Activated CD4-positive, alpha-beta T cell treated with anti-CD3 and anti-CD28 coated beads for 24 hours (primary cell): Measurements from ENCODE around the gene PLP1.

Experiments
- DNase-seq, 2 donors: peaks; one replicate each; pipeline ENCODE4 v3.0.0-alpha.2; 2020; ENCODE audit warnings: low read depth in 2 of 2

The PLP1 gene

GRCh38 chrX:103830848-103831247 lies 54.2 kb downstream of the PLP1 start:
- no peak for DNase-seq

DNA sequence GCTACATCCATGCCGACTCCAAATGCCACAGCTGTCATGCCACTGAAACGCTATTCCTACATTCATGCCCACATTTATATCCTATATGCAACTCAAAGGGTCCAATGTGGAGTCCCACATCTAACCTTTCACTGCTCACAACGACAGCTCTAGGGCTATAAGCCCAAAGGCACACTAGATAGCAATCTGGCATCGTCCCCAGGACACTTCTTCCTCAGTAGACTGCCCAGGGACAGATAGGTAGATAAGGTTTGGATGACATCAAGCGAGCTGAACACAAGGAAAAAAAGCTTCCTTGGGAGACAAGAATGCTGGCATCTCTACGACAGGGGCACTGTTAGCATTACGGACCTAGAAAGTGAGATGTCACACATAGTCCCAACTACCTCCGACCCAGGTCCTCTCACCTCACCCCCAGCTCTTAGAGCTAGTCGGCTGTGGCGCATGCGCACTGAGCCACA lies 54.7 kb downstream of the PLP1 start:
- DNase-seq = peak in 1 of 2 donors; percentile 49

DNA sequence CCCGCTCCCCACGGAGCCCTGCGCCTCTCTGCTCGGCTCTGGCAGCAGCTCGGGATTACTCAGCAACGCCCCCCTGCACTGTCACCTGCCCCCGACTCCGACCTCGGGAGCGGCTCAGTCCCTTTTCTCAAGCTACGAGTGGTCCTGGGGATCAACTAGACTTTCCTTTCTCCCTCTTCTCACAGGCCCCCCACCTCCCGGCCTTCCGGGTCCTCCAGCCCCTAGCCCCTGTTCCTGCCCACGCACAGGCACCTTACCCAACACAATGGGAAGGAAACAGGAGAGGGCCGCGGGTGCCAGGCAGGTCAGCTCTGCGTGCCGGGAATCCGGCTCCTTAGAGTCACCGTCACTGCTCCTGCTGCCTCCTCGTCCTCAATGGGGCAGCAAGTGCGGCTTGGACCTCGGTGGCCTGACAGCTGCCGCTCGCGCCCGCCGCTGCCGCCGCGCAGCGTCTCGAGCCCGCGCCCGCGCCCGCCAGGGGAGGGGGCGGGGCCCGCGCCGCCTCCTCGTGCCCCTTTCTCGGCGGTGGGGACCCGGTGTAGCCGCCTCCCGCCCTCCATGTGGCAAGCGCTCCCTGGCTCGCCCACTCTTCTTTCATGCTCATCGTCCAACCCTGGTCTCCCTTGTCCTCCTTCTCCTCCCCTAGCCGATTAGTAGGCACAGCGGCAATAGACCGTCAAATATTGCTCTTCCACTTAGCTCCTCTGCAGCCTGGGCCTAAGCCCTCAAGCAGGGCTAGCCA lies 55.3 kb downstream of the PLP1 start, which contains the start of gene RAB9B:
TSS of gene RAB9B (minus strand) at position 455 of the 742 bp plus-strand sequence. CDS start 6,473 bp downstream, outside the sequence.
- peak in 1 of 2 donors; percentile 54 for DNase-seq

DNA sequence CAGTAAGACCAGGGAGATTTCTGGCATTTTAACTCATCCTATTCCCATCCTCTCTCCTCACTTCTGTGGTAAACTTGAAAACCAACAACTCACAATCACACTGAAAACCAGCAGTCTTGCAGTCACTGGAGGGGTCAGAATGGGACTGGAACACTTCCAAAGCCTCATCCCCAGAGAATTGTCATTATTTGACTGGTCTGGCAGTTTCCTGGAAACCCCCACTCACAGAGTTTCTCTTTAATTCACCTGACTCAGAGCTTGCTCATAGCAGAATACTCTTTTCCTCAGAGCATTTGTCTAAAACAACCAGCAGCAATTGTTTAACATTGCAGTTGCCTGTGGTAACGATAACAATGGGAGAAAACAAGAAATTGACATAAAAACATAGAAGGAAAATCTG lies 62.8 kb downstream of the PLP1 start:
- no peak for DNase-seq
